Activated CD4-positive, alpha-beta T cell treated with anti-CD3 and anti-CD28 coated beads for 48 hours (primary cell): ENCODE data around the gene ERBIN.
"Not testable (repeated sequence)": the region's sequence is repeated elsewhere in the genome, so short reads cannot be mapped to it uniquely, and the experiment has no call there.

Source experiments
- DNase-seq: peaks from one replicate; pipeline ENCODE4 v3.0.0-alpha.2; 2020

ERBIN gene

DNA sequence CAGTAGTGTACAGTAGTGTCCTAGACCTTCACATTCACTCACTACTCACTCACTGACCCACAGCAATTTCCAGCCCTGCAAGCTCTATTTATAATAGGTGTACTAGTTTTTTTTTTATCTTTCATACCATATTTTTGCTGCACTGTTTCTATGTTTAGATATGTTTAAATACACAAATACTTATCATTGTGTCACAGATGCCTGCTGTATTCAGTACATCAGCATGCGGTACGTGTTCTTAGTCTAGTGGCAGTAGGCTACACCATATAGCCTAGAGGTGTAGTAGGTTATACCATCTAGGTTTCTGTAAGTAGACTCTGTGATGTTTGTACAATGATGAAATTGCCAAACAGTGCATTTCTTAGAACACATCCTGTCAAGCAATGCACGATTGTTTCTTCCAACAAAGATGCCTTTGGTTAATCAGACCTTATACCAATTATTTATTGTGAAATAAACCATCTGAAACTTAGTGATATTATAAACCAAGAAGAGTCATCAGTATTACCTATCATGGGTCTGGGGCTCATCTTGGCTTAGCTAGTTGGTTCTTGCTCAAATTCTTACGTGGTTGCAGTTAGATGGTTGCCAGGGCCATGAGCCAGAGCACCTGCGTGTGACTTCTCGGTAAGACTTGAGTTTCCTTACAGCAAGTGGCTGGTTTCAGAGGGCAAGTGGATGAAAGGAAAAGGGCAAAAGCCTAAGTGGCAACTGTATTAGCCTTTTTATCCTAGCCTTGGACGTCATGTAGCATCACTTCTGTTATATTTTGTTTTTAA is 41.1 kb downstream of the ERBIN start:
- no peak for DNase-seq

DNA sequence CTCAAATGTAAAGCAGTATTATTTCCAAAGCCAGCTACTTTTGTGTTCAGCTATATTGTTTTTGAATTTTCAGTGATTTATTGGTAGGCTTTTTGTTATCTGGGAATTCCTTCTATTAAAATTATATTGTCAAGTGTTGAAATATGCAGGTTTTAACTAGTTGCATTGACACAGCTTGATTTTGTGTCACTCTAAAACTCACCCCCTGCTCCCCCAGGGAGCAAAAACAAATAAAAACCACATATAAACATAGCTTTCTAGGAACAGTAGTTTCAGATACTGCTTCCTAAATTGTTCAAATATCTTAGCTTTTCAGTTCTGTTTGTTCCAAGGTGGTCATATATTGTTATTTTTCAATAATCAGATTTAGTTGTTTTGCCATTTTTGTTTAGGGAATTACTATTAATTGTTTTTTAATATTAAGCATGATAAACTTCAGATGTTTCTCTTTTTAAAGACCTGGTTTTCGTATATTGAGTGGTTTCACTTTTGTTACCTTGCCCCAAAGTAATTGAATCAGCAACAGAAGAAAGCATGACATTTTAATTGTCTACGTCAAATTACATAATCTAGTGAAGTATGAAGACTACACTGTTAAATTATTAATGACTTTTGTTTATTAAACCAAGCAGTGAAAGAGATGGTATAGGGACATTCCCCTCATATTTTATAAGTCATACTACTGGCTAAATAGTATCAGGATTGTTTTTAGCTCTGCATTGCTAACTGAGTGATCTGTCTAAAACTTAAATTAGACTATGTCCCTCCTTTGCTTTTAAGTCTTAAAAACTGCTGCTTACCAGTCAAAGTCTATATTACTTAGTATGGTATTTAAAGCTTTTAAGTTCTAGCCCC is 43.4 kb downstream of the ERBIN start:
- no peak for DNase-seq

DNA sequence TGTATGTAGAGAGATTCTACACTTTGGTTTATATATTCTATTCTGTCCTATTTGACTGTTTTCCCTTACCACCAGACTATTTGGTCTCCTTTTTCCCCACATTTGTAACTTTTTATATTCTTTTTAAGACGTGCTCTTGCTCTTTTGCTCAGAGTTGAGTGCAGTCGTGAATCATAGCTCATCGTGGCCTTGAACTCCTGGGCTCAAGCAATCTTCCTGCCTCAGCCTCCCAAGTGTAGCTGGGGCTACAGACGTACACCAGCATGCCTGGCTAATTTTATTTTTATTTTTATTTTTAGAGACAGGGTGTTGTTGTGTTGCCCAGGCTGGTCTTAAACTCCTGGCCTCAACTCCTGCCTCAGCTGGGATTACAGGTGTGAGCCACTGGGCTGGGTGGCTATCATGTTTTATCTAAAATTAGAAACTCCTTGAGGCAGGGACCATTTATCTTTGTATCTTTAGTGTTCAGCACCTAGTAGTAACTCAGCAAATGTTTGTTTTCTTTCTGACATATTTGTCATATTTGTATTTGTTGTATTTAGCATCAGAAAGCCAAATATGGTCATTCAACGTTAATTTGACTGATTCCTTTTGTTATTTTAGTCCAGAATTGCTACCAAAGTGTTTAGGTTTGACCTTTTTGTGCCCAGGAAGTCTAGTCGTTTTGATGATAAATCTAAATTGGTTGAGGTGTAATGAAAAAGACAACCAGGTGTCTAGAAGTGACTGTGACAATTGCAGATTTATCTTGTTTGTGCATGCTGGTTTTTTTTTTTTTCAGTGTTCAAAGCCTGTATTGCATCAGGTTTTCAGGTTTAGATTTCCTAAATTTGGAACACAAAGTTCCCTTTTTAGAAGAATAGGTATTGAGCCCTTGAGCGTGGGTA is 44.3 kb downstream of the ERBIN start:
- DNase-seq, result no peak

GRCh38 chr5:65971643-65972042 is 45.3 kb downstream of the ERBIN start:
- no peak for DNase-seq

- not testable (repeated sequence) for DNase-seq
These were observed 46.5 kb downstream of the ERBIN start for GRCh38 chr5:65972896-65973295.

DNA sequence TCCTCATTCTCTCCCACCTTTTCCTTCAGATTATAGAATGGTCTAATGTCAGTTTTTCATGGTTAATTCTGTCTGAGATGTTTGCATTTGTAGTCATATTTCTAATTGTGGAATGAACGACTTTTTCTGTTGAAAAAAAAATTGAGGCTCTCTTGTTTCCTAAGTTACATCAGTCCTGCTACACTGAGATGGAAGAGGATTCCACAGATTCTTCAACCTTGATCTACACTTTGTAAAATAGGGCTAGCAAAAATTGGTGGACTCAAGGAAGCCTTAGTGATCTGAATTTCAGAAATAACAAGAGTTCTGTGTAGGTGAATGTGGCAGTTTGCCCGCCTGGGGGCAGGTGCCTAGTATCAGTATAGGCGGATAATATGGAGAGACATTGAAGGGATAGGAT is 51.9 kb downstream of the ERBIN start:
- no peak for DNase-seq

DNA sequence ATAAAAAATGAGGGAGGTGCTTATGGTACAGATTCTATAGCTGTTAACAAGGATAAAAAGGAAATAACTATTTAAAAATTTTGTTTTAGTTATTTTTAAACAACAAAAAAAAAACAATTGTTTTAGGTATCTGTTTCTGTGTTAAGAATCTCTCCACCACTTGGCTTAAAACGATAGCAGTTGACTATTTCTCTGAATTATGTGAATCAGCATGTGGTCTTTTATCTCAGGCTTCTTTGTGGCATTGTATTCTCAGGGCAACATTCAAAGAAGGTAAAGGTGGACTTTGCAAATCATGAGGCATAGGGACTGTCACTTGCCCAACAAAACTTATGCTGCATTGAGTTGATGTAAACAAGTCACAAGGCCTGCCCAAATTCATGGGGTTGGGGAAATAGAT is 55.2 kb downstream of the ERBIN start:
- DNase-seq, result no peak

DNA sequence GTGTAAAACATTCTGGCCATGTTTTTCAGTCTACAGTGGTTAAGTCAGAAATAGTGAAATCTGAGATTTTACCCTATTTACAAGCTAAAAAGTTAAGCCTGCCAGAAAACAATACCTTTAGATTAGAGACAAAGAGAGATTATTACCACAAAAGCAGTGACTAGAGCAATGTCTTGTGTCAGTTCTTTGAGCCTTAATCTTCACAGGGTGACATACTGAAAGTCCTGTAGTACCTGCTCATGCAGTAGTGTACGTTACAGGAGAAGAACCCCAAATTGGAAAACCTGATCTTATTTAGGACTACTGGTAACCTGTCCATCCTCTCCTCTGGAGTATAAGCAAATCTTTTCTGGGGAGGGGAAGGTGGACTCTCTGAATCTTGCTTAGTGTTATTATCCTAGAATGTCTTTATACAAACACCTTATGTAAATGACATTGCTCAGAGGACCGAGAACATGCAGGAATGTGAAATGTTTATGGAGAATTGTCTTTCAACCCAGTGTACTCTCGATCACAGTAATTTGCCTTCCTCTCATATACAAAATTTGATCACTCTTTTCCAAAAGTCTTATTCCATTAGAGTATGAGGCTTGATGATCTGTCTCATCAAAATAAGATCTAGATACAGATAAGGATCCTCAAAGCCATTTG is 55.7 kb downstream of the ERBIN start:
- no peak for DNase-seq

- DNase-seq, result no peak
These were observed 56.3 kb downstream of the ERBIN start for GRCh38 chr5:65982635-65983034.

DNA sequence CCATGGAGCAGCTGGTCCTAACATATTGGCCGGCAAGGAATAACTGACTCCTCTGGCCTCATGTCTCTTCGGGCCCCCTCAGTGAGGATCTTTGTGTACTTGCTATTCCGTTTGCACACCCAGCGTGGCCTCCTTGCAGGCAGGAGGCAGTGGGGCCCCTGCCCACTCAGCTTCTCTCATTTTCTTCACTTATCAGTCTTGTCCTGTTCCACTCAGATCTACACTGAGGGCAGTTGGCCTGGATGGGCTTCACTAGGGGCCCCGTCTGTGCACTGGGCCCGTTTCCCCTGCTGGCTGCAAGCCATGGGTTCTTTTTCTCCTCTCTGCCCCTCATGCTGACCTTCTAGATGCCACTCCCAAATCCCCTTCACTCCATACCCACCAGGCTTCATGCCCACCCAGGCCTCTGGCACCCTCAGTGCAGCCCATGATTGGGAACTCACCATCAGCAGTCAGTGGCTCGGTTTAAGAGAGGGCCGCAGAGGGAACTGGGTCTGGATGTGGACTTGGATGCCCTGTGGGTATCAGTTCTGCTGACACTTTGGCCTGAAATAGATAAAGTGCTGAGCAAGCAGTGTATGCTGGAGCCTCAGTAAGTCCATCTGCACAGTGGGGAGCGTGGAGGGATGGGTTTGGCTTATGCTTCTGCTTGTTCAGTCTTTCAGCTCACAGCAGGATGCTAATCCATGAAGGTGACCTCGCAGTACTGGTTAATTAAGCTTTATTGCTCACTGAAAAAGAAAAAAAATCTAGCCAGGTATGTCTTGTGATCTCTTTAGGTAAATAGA is 57.9 kb downstream of the ERBIN start:
- DNase-seq, result no peak

DNA sequence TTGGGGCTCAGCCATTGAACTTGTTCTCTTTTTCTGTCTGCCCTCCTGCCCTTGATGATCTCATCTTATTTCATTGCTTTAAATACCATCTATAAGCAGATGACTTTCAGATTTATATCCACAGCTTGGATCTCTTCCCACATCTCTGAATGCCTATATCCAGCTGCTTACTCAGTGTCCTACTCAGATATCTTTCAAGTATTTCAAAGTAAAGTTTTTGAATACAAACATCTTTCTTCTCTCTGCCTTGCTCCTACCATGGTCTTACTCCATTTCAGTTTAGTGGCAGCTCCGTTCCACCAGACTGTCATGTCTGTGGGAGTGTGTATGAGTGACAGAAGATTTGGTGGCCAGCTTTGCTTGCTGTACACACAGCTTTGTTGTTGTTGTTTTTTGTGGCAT is 59.7 kb downstream of the ERBIN start:
- DNase-seq, result no peak

GRCh38 chr5:65986796-65987195 is 60.4 kb downstream of the ERBIN start:
- DNase-seq, result no peak

GRCh38 chr5:65987982-65988381 is 61.6 kb downstream of the ERBIN start:
- no peak for DNase-seq

DNA sequence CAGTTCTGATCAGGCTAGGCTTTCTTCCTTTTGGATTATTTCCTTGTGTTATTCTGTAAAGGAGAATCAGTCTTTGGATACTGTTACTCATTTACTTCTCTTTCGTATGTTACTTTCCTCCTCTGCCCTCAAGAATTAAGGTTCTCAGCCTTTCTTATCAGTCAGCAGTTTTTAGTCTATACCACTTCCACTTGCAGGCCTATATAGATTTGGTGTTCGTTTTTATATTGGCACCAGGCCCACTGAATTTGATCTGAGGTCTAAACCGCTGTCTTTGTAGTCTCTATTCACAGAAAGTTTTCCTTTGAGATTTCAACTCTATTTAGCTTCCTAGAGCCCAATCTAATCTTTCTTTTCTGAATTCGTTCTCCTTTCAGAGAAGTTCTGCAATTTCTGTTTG is 62.8 kb downstream of the ERBIN start:
- DNase-seq, result no peak

DNA sequence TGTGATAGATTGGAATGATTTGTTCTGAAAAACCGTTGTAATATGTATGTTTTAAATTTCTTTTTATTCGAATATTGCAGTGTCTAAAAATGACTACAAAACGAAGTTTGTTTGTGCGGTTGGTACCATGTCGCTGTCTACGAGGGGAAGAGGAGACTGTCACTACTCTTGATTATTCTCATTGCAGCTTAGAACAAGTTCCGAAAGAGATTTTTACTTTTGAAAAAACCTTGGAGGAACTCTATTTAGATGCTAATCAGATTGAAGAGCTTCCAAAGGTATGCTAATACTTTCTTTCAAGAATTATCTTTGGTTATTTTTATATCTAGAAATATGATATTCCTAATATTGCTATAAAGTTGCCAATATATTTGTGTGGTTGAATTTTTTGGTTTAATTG is 66.3 kb downstream of the ERBIN start:
- no peak for DNase-seq

GRCh38 chr5:65994117-65994786 is 67.9 kb downstream of the ERBIN start:
- no peak for DNase-seq

- no peak for DNase-seq
These were observed 72.8 kb downstream of the ERBIN start for GRCh38 chr5:65999061-65999723.

DNA sequence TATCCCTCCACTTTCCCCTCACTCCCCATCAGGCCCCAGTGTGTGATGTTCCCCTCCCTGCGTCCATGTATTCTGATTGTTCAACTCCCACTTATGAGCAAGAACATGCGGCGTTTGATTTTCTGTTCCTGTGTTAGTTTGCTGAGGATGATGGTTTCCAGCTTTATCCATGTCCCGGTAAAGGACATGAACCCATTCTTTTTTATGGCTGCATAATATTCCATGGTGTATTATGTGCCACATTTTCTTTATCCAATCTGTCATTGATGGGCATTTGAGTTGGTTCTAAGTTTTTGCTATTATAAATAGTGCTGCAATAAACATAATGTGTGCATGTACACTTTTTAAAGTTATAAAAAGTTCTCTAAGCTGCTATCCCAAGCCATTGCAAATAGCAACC is 75.6 kb downstream of the ERBIN start:
- DNase-seq, result no peak

- DNase-seq, result no peak
These were observed 76.0 kb downstream of the ERBIN start for GRCh38 chr5:66002415-66002814.

GRCh38 chr5:66004216-66004615 is 77.8 kb downstream of the ERBIN start:
- no peak for DNase-seq

DNA sequence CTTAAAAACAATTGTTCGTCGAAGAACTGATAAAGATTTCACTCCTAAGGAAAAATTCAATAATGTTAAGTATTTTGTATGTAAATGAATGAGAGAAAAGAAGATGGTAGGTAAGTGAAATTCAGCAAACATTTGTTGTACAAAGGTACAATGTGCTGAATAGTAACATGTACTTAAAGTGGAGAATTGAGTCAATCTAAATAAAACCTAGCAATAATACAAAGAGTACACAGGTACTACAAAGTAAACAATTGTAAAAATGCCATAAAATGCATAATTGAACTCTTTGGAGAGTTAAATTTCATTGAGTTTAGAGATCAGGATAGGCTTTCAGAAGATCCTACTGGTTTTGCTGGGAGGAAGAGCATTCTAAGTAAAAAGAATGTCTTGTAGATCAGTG is 82.9 kb downstream of the ERBIN start:
- DNase-seq, result no peak
